SH-SY5Y (cell line): Measurements from ENCODE around the gene PRDM8.

Source experiments
- GATA2 ChIP-seq: IDR thresholded peaks from 2 replicates; pipeline ENCODE4 v1.6.1; 2011; ENCODE audit warnings: mild to moderate bottlenecking, low read depth, low read length
- GATA3 ChIP-seq: IDR thresholded peaks from 2 replicates; pipeline ENCODE4 v1.6.1; 2011; ENCODE audit warnings: low read depth, mild to moderate bottlenecking, low read length, moderate library complexity

DNA sequence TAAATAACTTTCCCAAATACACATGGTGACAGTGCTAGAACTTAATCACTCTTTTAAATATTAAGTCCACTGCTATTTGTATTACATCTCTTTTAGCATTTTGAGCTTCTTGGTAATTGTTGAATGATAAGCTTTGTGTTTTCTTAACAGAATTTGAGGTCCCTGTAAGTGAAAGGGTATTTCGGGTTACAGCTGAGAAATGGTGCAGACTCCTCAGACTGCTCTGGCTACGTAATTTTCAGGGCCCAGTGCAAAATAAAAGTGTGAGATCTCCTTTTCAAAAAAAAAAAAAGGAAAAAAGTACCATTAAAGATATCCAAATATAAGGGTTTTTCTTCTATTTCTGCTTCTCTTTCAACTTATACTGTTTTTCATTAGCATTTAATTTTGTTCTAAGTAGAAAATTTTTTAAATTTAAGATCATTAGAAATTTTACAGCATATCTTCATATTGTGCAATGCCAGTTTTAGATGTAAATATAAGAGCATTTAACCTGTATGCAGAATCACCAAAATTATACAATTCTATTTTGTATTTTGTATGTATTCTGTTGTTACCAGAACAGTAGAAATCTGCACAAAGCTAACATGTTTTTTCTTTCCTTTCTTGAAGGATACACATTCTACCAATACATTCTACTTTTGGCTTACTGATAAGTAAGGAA, 35.5 kb downstream of the PRDM8 start:
- TF ChIP-seq GATA2 (no peak), GATA3 (no peak)
